HL-60 (cell line): ENCODE results near the gene NUB1.

Experiments
- DNase-seq, 2 experiments: peaks; one replicate each; pipeline ENCODE4 v3.0.0-alpha.2; 2010 to 2020; ENCODE audit warnings: low read depth in 1 of 2, low spot score in 1 of 2
- H3K27ac ChIP-seq: fragments of 250-450 bp; sonication (Bioruptor Pico); replicated peaks from 2 replicates; pipeline ENCODE4 v1.5.1; 2020; ENCODE audit warnings: mild to moderate bottlenecking, moderate library complexity
- H3K27me3 ChIP-seq: fragments of 250-450 bp; sonication (Bioruptor Pico); 2 replicates; pipeline ENCODE4 v1.5.1; 2021; ENCODE audit warnings: mild to moderate bottlenecking, moderate library complexity; ENCODE audit not compliant: insufficient read depth, poor library complexity, severe bottlenecking
- H3K4me3 ChIP-seq: replicated peaks from 2 replicates; pipeline ENCODE4 v1.5.1; 2011; ENCODE audit warnings: mild to moderate bottlenecking, control low read depth, low read length; ENCODE audit not compliant: insufficient read depth
- CTCF ChIP-seq: IDR thresholded peaks from one replicate; pipeline ENCODE4 v1.5.1; 2011; ENCODE audit warnings: low read length, control low read depth, inconsistent platforms; ENCODE audit not compliant: insufficient read depth
- GABPA ChIP-seq: IDR thresholded peaks from 2 replicates; pipeline ENCODE4 v1.6.1; 2012; ENCODE audit warnings: low read depth
- POLR2AphosphoS5 ChIP-seq: IDR thresholded peaks from 2 replicates; pipeline ENCODE4 v1.6.1; 2012; ENCODE audit warnings: low read depth
- SPI1 ChIP-seq: IDR thresholded peaks from 2 replicates; pipeline ENCODE4 v1.6.1; 2012; ENCODE audit warnings: low read depth, mild to moderate bottlenecking, borderline replicate concordance
- TF ChIP-seq, protein P1 (sequence below): IDR thresholded peaks from 2 replicates; pipeline ENCODE4 v1.6.1; 2012; ENCODE audit warnings: low read depth; ENCODE audit not compliant: insufficient replicate concordance

The NUB1 gene

GRCh38 chr7:151403764-151404163 lies 62.2 kb downstream of the NUB1 start:
- no peak for TF ChIP-seq SPI1
- TF ChIP-seq GABPA, result no peak
- no peak for TF ChIP-seq CTCF
- TF ChIP-seq, protein P1, sequence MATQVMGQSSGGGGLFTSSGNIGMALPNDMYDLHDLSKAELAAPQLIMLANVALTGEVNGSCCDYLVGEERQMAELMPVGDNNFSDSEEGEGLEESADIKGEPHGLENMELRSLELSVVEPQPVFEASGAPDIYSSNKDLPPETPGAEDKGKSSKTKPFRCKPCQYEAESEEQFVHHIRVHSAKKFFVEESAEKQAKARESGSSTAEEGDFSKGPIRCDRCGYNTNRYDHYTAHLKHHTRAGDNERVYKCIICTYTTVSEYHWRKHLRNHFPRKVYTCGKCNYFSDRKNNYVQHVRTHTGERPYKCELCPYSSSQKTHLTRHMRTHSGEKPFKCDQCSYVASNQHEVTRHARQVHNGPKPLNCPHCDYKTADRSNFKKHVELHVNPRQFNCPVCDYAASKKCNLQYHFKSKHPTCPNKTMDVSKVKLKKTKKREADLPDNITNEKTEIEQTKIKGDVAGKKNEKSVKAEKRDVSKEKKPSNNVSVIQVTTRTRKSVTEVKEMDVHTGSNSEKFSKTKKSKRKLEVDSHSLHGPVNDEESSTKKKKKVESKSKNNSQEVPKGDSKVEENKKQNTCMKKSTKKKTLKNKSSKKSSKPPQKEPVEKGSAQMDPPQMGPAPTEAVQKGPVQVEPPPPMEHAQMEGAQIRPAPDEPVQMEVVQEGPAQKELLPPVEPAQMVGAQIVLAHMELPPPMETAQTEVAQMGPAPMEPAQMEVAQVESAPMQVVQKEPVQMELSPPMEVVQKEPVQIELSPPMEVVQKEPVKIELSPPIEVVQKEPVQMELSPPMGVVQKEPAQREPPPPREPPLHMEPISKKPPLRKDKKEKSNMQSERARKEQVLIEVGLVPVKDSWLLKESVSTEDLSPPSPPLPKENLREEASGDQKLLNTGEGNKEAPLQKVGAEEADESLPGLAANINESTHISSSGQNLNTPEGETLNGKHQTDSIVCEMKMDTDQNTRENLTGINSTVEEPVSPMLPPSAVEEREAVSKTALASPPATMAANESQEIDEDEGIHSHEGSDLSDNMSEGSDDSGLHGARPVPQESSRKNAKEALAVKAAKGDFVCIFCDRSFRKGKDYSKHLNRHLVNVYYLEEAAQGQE, result no peak
- no peak for TF ChIP-seq POLR2AphosphoS5
- Histone ChIP-seq H3K27ac (no peak overlapping the region), H3K27me3 (peaks cover 7% of the 10 kb centered on the region), H3K4me3 (no peak overlapping the region)
- no peak for DNase-seq

- DNase-seq, result no peak
- H3K27ac ChIP-seq, result no peak overlapping the region
- no peak overlapping the region for H3K4me3 ChIP-seq
- TF ChIP-seq SPI1 (no peak), GABPA (no peak), CTCF (no peak), POLR2AphosphoS5 (no peak)
- TF ChIP-seq, protein P1, result no peak
- peaks cover 12% of the 10 kb centered on the region for H3K27me3 ChIP-seq
Observed at GRCh38 chr7:151404216-151405011, 62.8 kb downstream of the NUB1 start.

- TF ChIP-seq GABPA (no peak), POLR2AphosphoS5 (no peak), SPI1 (no peak), CTCF (no peak)
- TF ChIP-seq, protein P1, result no peak
- no peak for DNase-seq
- H3K4me3 ChIP-seq, result no peak overlapping the region
- peaks cover 17% of the 10 kb centered on the region for H3K27me3 ChIP-seq
- H3K27ac ChIP-seq, result no peak overlapping the region
Observed at GRCh38 chr7:151405056-151405455, 63.4 kb downstream of the NUB1 start.
